Measurements from ENCODE around the gene HMG20A.
"Not testable (repeated sequence)": the region's sequence is repeated elsewhere in the genome, so short reads cannot be mapped to it uniquely, and the experiment has no call there.

Gene HMG20A

DNA sequence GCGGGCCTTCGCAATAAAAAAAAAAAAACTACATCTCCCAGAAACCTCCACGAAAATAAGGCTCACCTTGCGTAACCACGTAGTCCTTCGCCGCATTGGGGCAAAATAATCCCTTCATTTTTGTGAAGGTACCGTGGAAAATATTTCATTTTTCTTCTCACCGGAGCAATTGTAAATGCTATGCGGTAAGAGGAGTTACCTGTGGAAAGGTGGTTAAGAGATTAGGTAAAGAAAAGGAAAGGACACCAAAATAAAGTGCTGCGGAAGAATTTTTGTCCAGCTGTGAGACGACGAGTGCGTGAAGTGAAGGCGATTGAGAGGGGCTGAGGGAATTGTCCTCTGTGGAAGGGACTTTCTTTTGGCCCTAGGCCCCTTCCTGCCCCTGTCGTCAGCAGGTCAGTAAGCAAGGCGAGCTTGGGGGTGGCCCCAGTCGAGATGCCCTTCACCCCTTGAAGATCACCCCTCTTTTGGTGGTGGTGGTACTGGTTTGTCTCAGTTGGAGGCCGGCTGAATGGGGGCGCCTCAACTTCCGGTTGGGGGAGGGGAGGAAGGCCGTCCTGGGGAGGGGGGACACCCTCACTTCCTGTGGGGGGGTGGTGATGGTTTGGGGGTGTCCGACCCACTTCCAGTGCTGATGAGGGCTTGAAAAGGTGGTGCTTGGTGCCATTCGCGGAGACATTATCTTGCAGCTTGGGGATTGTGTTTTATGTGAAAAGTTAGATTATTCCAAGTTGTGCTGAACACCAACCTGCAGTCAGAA is at the start of gene HMG20A:
TSS of gene HMG20A (plus strand) at position 279 of the 760 bp plus-strand sequence. CDS start 37,520 bp downstream, outside the sequence.
- peak; percentile 36 to 47 for DNase-seq (ENCODE audit: low read depth in 2 of 2)

DNA sequence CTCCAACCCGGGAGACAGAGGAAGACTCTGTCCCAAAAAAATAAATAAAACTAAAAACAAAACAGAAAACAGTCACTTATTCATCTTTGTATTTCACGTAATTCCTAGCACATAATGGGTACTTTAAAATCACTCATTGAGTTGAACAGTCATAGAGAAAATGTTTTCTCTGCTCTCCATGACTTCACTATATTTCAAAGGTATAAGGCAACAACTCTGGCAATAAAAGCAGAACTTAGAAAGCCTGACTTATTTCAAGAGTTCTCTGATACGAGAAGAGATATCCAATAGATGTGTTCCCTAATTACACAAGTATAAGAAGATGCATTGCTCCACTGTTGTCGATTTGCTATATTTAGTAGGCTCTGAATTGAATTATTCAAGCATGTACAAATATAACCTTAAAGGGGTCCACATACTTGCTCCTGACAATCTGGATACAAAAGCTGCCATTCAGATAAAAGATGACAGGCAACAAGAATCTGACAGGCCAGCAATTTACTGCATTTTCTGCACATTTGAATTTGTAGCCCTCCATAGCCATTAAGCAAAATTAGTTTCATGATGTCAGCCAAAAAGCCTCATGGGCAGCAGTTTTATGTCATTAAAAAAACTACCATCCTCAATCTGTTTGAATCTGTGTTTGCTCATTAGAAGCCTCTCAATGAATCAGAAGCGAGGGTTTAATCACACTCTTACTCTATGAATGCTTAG is 48.7 kb upstream of the HMG20A start:
- no peak for DNase-seq (ENCODE audit: low read depth in 2 of 2)

DNA sequence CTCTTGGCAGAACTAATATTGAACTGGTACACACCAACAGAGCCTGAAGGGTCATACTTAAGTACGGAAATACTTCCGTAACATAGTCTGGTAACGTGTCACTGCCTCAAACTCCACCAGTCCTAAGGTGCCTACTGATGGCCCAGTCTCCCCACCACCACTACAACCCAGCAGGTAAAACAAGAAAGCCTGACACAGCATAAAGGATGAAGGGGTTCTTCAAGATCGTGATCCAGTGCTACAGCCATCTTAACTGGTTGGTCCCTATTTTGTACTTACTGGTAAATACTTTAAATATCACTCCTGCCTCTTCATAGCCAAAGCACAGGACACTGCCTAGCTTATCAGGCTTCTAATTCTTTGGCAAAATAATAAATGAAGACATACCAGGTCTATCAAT is 47.2 kb upstream of the HMG20A start:
- no peak for DNase-seq (ENCODE audit: low read depth in 2 of 2)

DNA sequence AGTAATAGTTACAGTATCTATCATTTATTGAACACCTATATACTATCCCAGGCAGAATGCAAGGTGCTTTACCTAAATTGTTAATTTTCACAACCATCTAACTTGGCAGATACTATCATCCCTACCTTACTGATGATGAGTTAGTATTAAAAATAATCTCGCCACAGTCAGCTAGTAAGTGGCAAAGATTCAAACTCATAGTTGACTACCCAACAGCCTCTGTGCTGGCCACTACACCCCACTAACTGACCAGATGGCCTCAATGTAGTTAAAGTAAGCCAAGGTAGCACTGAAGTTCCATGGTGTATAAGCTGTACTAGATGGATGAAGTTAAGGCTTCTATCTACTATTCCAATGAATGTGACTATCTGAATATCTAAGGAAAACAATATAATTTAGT is 45.6 kb upstream of the HMG20A start:
- no peak for DNase-seq (ENCODE audit: low read depth in 2 of 2)

DNA sequence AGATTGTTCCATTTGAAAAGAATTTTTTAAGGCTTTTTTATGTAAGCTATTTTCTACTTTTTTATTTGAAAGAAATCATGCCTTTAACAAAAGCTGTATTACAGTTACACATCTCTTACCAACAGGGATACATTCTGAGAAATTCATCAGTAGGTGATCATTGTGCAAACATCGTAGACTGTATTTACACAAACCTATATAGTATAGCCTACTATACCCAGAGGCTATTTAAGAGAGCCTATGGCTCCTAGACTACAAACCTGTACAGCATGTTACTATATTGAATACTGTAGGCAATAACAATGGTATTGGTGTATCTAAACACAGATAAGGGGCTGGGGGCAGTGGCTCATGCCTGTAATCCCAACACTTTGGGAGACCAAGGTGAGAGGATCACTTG is 43.9 kb upstream of the HMG20A start:
- no peak for DNase-seq (ENCODE audit: low read depth in 2 of 2)

DNA sequence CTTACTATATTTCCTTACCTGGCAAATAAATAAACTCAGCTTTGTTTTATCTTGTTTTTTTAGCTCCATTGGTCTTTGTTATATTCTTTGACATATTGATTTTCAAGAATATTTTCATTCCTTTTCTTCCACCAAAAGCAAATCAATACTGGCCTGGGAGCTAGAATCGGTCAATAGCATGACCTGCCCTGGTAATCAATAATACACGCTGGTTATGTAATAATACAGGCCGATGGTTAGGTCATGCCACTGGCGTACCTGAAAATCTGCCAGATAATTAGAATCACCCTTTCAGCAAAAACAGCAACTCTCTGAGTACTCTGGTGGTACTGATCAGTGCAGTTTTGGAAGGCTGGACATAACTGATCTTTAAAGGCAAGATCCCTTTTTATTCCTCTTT is 40.7 kb upstream of the HMG20A start:
- DNase-seq (ENCODE audit: low read depth in 2 of 2) = no peak

DNA sequence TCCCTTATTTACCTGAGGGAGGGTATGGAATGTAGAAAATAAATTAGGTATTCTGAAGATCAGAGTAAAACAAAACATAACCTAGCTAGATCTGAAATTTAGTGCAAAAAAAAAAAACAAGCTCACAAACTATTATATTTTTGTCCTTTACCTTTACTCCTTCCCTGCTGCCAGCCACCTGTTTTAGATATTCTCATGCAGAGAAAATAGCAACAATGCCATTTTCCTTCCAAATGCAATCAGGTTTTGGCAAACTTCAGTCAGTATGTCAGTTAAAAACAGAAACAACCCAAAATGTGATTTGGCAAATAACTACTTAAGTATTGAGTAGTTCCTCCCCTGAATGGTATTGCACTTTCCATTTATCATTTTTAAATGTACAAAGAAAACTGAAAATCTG is 36.6 kb upstream of the HMG20A start:
- no peak for DNase-seq (ENCODE audit: low read depth in 2 of 2)

DNA sequence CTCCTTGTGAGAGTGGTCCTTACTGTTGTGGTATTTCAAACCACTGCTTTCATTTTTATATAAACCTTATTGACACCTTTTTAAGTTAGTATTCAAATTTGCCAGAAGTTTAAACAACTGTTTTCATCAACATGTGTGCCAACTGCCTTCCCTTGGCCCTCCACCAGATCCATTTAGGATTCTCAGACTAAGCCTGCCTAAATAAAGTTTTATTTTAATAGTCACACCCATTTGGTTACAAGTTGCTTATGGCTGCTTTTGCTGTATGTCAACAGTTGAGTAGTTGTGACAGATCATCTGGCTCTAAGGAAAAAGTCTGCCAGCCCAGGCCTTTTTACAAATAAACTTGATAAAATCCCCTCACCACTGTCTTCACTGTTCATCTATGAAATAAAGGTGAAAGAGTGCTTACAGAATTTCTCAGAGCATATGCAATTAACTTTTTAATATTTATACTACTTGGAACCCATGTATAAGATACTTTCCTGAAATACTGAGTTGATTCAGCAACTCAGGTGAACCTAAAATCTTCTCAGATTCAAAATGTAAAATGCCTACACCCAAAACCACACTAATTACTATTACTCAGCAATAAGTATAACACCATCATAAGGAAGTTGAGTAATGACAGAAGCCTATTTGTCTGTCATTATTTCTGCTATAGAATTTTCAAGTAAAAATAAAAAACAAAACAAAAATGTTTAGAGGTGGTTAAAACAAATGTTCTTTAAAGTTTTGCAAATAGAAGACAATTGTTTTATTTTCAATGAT is 35.9 kb upstream of the HMG20A start:
- no peak for DNase-seq (ENCODE audit: low read depth in 2 of 2)

DNA sequence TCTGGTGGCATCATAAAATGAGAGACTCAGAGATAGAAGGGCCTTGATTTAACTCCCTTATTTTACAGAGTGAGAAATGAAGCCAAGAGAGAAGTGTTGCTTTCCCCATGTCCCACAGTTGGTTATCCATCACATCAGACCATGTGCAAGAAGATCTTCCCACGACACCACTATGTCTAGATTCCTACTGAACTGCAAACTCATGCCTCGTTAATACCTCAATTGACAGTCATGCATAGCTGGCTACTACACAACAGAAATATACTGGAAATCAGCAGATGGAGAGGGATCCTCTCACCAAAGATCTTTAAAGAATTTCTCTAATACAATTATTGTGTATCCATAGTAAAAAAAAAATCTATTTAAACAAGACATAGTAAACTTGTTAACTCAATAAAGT is 34.1 kb upstream of the HMG20A start:
- no peak for DNase-seq (ENCODE audit: low read depth in 2 of 2)

DNA sequence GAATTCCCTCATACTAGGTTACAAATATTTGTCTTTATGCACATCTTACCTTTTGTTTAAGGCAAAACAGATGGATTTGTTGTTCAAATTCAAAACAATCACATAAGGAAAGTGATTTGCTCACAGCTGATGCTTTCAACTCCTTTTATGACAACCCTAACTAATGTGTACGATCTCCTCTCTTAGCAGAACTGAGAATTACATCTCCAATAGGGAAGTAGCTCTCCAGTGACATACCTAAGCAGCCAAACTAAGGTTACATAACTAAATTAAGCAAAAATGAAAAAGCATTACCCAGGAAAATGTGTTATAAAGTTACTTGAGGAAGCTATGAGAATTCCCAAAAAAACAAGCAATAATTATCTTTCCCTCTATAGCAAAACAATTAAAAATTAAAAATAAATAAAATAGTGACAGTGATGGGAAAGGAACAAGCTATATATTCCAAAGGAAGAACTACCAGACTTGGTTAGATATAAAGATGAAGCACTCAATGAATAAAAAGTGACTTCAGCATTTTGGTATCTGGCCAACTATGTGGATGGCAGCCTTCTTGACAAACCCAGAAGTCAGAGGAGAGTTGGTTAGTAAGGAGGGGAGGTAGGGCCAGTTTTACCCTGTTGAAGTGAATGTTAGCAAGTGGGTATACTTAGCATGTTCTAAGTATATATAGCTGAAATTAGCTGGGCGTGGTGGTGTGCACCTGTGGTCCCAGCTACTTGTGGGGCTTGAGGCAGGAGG is 33.2 kb upstream of the HMG20A start:
- DNase-seq (ENCODE audit: low read depth in 2 of 2) = no peak

DNA sequence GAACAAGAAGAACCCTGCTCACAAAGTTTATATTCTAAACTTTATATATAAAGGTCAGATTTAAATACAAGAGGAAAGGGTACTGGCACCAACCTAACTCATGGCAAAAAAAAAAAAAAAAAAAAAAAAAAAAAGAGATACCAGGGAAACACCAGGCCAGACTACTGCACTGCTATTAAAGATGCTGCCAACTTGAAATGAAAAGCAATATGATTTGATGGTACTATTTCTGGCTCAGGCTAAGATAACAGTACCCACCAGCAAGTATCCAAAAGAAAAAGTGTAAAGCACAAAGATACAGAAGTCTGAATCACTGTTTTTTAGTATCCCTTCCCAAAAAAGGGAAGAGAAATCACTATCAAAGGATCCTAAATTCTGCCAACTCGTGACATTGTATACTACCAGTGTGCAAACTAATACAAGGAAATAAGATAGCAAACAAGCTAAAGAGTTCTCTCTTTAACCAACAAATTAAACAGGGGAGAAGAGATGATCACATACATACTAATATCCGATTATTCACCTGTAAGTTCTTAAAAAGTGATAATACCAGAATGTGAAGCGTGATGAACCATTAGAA is 29.2 kb upstream of the HMG20A start:
- DNase-seq (ENCODE audit: low read depth in 2 of 2) = no peak

DNA sequence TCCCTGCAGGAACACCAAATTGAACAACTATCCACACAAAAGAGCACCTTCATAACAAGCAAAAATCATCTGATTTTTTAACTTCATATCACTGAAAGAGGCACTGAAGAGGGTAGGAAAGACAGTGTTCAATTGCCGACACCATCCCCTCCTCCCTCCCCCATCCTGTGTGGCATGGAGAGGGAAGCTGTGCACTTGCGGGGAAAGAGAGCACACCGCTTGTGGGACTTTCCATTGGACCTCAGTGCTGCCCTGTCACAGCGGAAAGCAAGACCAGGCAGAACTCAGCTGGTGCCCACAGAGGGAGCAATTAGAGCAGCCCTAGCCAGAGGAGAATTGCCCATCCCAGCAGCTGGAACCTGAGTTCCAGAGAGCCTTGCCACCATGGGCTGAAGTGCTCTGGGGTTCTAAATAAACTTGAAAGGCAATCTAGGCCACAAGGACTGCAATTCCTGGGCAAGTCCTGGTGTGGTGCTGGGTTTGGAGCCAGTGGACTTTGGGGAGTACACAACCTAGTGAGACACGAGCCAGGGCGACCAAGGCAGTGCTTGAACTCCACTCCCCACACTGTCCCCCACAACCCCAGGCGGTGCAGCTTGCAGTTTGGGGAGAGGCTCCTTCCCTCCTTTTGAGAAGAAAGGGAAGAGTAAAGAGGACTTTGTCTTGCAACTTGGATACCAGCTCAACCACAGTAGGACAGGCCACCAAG is 27.8 kb upstream of the HMG20A start:
- no peak for DNase-seq (ENCODE audit: low read depth in 2 of 2)

DNA sequence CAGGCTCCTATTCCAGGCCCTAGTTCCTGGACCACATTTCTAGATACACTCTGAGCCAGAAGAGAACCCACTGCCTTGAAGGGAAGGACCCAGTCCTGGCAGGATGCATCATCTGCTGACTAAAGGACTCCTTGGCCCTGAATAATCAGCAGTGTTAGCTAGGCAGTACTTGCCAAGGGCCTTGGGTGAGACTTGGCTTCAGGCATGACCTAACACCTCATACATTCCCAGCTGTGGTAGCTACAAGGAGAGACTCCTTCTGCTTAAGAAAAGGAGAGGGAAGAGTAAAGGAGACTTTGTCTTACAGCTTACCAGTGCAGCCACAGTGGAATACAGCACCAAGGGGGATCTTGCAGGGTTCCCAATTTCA is 27.2 kb upstream of the HMG20A start:
- DNase-seq (ENCODE audit: low read depth in 2 of 2) = no peak

DNA sequence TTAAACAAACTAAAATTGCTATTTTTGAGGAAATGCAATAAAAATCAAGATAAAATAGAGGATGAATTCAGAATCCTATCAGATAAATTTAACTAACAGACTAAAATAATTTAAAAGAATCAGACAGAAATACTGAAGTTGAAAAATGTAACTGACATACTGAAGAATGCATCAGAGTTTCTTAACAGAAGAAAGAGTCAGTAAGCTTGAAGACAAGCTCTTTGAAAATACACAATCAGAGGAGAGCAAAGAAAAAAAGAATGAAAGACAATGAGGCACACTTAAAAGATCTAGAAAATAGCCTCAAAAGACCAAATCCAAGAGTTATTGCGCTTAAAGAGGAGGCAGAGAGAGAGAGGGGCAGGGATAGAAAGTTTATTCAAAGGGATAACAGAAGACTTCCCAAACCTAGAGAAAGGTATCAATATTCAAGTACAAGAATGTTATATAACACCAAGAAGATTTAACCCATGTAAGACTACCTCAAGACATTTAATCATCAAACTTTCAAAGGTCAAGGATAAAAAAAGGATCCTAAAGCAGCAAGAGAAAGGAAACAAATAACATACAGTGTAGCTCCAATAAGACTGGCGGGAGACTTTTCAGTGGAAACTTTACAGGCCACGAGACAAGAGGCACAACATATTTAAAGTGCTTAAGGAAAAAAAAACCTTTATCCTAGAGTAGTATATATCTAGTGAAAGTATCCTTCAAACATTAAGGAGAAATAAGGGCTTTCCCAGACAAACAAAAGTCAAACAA is 25.5 kb upstream of the HMG20A start:
- DNase-seq (ENCODE audit: low read depth in 2 of 2) = no peak

DNA sequence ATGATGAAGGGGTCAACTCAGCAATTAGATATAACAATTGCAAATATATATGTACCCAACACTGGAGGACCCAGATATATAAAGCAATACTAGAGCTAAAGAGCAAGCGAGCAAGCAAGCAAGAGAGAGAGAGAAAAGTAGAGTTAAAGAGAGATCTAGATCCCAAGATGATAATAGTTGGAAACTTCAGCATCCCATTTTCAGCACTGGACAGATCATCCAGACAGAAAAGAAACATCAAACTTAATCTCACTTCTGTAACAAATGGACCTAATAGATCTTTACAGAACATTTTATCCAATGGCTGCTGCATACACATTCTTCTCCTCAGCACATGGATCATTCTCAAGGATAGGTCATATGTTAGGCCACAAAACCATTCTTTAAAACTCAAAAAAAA is 24.0 kb upstream of the HMG20A start:
- no peak for DNase-seq (ENCODE audit: low read depth in 2 of 2)

DNA sequence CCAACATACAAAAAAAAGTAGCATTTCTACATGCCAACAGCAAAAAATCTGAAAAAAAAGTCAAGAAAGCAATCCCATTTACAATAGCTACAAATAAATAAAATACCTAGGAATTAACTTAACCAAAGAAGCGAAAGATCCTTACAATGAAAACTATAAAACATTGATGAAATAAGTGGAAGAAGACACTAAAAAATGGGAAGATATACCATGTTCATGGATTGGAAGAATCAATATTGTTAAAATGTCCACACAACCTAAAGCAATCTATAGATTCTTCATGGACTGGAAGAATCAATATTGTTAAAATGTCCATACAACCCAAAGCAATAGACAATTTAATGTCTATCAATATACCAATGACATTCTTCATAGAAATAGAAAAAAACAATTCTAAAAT is 21.8 kb upstream of the HMG20A start:
- DNase-seq (ENCODE audit: low read depth in 2 of 2) = no peak

DNA sequence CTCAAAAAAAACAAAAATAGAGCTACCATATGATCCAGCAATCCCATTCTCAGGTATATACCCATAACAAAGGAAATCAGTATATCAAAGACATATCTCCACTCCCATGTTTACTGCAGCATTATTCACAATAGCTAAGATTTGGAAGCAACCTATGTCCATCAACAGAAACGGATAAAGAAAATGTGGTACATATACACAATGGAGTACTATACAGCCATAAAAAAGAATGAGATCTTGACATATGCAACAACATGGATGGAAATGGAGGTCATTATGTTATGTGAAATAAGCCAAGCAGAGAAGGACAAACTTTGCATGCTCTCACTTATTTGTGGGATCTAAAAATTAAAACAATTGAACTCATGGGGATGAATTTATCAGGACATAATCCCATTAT is 20.4 kb upstream of the HMG20A start:
- no peak for DNase-seq (ENCODE audit: low read depth in 2 of 2)

DNA sequence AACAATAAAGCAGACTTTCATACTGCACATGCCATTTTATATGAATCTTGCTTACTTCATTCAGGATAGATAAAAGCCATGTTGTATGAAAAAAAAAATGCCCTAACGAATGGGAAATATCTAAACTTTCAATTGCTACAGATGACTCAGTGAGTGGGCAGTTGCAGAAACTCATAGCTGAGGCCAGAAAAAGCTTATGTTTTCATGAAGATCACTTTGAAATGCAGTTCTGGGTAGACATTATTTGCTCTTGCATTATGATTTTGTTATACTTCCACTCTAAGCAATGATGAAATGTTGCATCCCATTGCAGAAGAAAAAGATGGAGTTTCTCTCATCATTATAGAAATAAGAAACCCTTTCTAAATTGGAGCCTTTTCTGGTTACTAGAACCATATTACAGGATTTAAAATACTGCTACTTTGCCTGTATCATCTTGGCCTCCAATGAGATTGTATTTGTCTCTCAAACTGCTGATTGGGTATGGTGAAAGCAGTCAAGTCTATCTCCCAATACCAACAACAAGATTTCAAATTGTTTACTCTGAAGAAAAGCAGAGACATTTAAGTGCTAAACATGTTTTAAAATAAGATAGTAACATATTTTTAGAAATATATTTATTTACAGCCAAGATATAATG is 17.8 kb upstream of the HMG20A start:
- DNase-seq (ENCODE audit: low read depth in 2 of 2) = no peak

DNA sequence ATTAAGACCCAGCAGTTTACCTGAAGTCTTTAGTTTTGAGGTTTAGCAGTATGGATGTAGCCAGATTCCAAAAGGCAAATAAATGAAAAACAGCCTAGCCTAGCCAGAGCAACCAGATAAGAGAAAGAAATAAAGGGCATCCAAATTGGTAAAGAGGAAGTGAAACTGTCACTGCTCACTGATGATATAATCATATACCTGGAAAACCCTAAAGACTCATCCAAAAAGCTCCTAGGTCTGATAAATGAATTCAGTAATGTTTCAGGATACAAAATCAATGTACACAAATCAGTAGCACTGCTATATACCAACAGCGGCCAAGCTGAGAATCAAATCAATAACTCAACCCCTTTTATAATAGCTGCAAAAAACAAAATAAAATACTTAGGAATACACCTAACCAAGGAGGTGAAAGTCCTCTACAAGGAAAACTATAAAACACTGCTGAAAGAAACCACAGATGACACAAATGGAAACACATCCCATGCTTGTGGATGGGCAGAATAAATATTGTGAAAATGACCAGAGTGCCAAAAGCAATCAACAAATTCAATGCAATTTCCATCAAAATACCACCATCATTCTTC is 14.4 kb upstream of the HMG20A start:
- DNase-seq (ENCODE audit: low read depth in 2 of 2) = not testable (repeated sequence)
